Heart left ventricle (tissue), 13 donors: ENCODE data around the gene EHMT2.
"Not testable (repeated sequence)": the region's sequence is repeated elsewhere in the genome, so short reads cannot be mapped to it uniquely, and the experiment has no call there.

ENCODE experiments used
- POLR2A ChIP-seq, 2 donors: fragments of 450-650 bp; IDR thresholded peaks; one replicate each; pipeline ENCODE4 v1.6.1; 2017; ENCODE audit warnings: antibody characterized with exemption in 2 of 2, mild to moderate bottlenecking in 2 of 2, moderate library complexity in 2 of 2
- TF ChIP-seq, protein P1 (sequence below), 12 donors: fragments of 200-600 bp; sonication (generic) in 4 of 12; IDR thresholded peaks; one replicate each; pipeline versions ENCODE4 v1.5.0 to v1.8.0; 2018 to 2022; ENCODE audit warnings: antibody characterized with exemption in 12 of 12, mild to moderate bottlenecking in 5 of 12
- donor health status: ischemic (EF 13 %, LVEDD 7.1; RV severe dilation, severe dysfunction).
- donor health status: DM: no; HTN: yes; CAD: no.
- donor health status: DM: no; HTN: no; CAD: no.
- donor health status: ischemic (EF 25% LVEDD 6.9; RV normal size, moderate dysfunction).
- donor health status: ischemic (EF 25% LVEDD 5.7; RV mildly dilated, moderate dysfunction).
- donor health status: ischemic (EF 35%, LVEDD 5.7; RV mildly dilated, moderate dysfunction).
- donor health status: nonischemic (EF 11% LVEDD 7.7; RV severe dilation, severe dysfunction).
- donor health status: DM: yes; HTN: yes; CAD: no.
- donor health status: PGD.
- donor health status: ischemic (EF 29% LVEDD 5.4; RV normal size, mild dysfunction).
- donor health status: nonischemic (EF 23%, LVEDD 6.1; RV moderate dilation, normal function).

DNA sequence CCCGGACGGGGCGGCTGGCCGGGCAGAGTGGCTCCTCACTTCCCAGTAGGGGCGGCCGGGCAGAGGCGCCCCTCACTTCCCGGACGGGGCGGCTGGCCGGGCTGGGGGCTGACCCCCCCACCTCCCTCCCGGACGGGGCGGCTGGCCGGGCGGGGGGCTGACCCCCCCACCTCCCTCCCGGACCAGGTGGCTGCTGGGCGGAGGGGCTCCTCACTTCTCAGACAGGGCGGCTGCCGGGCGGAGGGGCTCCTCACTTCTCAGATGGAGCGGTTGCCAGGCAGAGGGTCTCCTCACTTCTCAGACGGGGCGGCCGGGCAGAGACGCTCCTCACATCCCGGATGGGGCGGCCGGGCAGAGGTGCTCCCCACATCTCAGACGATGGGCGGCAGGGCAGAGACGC, 34.6 kb upstream of the EHMT2 start:
- TF ChIP-seq, protein P1, sequence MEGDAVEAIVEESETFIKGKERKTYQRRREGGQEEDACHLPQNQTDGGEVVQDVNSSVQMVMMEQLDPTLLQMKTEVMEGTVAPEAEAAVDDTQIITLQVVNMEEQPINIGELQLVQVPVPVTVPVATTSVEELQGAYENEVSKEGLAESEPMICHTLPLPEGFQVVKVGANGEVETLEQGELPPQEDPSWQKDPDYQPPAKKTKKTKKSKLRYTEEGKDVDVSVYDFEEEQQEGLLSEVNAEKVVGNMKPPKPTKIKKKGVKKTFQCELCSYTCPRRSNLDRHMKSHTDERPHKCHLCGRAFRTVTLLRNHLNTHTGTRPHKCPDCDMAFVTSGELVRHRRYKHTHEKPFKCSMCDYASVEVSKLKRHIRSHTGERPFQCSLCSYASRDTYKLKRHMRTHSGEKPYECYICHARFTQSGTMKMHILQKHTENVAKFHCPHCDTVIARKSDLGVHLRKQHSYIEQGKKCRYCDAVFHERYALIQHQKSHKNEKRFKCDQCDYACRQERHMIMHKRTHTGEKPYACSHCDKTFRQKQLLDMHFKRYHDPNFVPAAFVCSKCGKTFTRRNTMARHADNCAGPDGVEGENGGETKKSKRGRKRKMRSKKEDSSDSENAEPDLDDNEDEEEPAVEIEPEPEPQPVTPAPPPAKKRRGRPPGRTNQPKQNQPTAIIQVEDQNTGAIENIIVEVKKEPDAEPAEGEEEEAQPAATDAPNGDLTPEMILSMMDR (IDR thresholded peaks at IDR 0.05), result not testable (repeated sequence)
- TF ChIP-seq POLR2A (IDR thresholded peaks at IDR 0.05), result not testable (repeated sequence)
